ENCODE measurements around the gene COL17A1.

- TF ChIP-seq, protein P1, sequence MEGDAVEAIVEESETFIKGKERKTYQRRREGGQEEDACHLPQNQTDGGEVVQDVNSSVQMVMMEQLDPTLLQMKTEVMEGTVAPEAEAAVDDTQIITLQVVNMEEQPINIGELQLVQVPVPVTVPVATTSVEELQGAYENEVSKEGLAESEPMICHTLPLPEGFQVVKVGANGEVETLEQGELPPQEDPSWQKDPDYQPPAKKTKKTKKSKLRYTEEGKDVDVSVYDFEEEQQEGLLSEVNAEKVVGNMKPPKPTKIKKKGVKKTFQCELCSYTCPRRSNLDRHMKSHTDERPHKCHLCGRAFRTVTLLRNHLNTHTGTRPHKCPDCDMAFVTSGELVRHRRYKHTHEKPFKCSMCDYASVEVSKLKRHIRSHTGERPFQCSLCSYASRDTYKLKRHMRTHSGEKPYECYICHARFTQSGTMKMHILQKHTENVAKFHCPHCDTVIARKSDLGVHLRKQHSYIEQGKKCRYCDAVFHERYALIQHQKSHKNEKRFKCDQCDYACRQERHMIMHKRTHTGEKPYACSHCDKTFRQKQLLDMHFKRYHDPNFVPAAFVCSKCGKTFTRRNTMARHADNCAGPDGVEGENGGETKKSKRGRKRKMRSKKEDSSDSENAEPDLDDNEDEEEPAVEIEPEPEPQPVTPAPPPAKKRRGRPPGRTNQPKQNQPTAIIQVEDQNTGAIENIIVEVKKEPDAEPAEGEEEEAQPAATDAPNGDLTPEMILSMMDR (IDR thresholded peaks at IDR 0.05 in 4 of 5, conservative IDR thresholded peaks at IDR 0.05 in 1 of 5) = no peak
- no peak for TF ChIP-seq POLR2A (IDR thresholded peaks at IDR 0.05)
These were observed 47.1 kb downstream of the COL17A1 start for GRCh38 chr10:104038537-104038936.
